Testis (tissue), 2 donors: ENCODE data around the gene FUT8.

Experiments used
- POLR2A ChIP-seq: fragments of 450-650 bp; IDR thresholded peaks from one replicate; pipeline ENCODE4 v1.6.1; 2017; ENCODE audit warnings: antibody characterized with exemption, mild to moderate bottlenecking, moderate library complexity
- TF ChIP-seq, protein P1 (sequence below), 3 experiments: fragments of 450-650 bp in 2 of 3; fragments of 200-600 bp in 1 of 3; sonication (generic) in 1 of 3; IDR thresholded peaks; one replicate each; pipeline ENCODE4 v1.5.1; 2016 to 2019; ENCODE audit warnings: antibody characterized with exemption in 3 of 3, mild to moderate bottlenecking in 2 of 3, moderate library complexity in 1 of 3

- TF ChIP-seq, protein P1, sequence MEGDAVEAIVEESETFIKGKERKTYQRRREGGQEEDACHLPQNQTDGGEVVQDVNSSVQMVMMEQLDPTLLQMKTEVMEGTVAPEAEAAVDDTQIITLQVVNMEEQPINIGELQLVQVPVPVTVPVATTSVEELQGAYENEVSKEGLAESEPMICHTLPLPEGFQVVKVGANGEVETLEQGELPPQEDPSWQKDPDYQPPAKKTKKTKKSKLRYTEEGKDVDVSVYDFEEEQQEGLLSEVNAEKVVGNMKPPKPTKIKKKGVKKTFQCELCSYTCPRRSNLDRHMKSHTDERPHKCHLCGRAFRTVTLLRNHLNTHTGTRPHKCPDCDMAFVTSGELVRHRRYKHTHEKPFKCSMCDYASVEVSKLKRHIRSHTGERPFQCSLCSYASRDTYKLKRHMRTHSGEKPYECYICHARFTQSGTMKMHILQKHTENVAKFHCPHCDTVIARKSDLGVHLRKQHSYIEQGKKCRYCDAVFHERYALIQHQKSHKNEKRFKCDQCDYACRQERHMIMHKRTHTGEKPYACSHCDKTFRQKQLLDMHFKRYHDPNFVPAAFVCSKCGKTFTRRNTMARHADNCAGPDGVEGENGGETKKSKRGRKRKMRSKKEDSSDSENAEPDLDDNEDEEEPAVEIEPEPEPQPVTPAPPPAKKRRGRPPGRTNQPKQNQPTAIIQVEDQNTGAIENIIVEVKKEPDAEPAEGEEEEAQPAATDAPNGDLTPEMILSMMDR (IDR thresholded peaks at IDR 0.05), result no peak
- no peak for TF ChIP-seq POLR2A
These were observed 162.9 kb downstream of the FUT8 start for GRCh38 chr14:65575389-65575788.
